Activated CD4-positive, alpha-beta T cell treated with anti-CD3 and anti-CD28 coated beads, Interleukin-2, Interleukin-6, amounts not matched to agents 100 ng/mL and 50 ng/mL, durations not matched to agents 16 hours and 8 hours (primary cell): Measurements from ENCODE around the gene ZSCAN32.

Source experiments
- DNase-seq: peaks from one replicate; pipeline ENCODE4 v3.0.0-alpha.2; 2020

ZSCAN32 gene

GRCh38 chr16:3355589-3355988, 45.2 kb downstream of the ZSCAN32 start, which contains the start of gene OR2C1:
OR2C1 (plus strand) TSS chr16:3355889; CDS start chr16:3355941, 52 bp downstream.
- DNase-seq, result no peak

GRCh38 chr16:3349175-3349574, 51.6 kb downstream of the ZSCAN32 start:
- DNase-seq, result no peak

- DNase-seq, result no peak
Observed at GRCh38 chr16:3348547-3349167, 52.1 kb downstream of the ZSCAN32 start.

GRCh38 chr16:3347586-3347985, 53.2 kb downstream of the ZSCAN32 start:
- no peak for DNase-seq

GRCh38 chr16:3346041-3346440, 54.8 kb downstream of the ZSCAN32 start:
- no peak for DNase-seq
